Sigmoid colon (tissue), 7 donors: Measurements from ENCODE around the gene CARD19. TPM values are rescaled to one million over a fixed set of nuclear protein-coding genes. Genes with fewer than 3 reads are reported as not detected.

Experiments
- DNase-seq: peaks from one replicate; pipeline ENCODE4 v3.0.0-alpha.2; 2019
- H3K27ac ChIP-seq, 4 donors: fragments of 200-600 bp; sonication (generic); one replicate each; pipeline ENCODE4 v1.5.1; 2016 to 2019; ENCODE audit warnings: mild to moderate bottlenecking in 1 of 4
- H3K27me3 ChIP-seq, 3 donors: fragments of 200-600 bp; sonication (generic); one replicate each; pipeline ENCODE4 v1.5.1; 2019; ENCODE audit warnings: mild to moderate bottlenecking in 1 of 3
- H3K36me3 ChIP-seq, 4 donors: fragments of 200-600 bp; sonication (generic); one replicate each; pipeline ENCODE4 v1.5.1; 2016 to 2019
- H3K4me1 ChIP-seq, 4 donors: fragments of 200-600 bp; sonication (generic); one replicate each; pipeline ENCODE4 v1.5.1; 2017 to 2019
- H3K4me3 ChIP-seq, 4 donors: fragments of 200-600 bp; sonication (generic); one replicate each; pipeline ENCODE4 v1.5.1; 2017 to 2019; ENCODE audit warnings: mild to moderate bottlenecking in 2 of 4, moderate library complexity in 1 of 4
- H3K9me3 ChIP-seq, 4 donors: fragments of 200-600 bp in 3 of 4; sonication (generic) in 3 of 4; one replicate each; pipeline versions ENCODE4 v1.5.1 to v1.6.1; 2013 to 2019
- CTCF ChIP-seq, 4 experiments: fragments of 450-650 bp in 3 of 4; fragments of 200-600 bp in 1 of 4; IDR thresholded peaks; one replicate each; pipeline ENCODE4 v1.5.1; 2016 to 2019; ENCODE audit warnings: antibody characterized with exemption in 4 of 4, mild to moderate bottlenecking in 3 of 4, moderate library complexity in 2 of 4
- EP300 ChIP-seq, 4 donors: sonication (generic); formaldehyde crosslinking; IDR thresholded peaks; one replicate each; pipeline ENCODE4 v1.6.1; 2017; ENCODE audit warnings: antibody characterized with exemption in 4 of 4
- POLR2A ChIP-seq, 2 donors: fragments of 450-650 bp; IDR thresholded peaks; one replicate each; pipeline ENCODE4 v1.6.1; 2016; ENCODE audit warnings: antibody characterized with exemption in 2 of 2, mild to moderate bottlenecking in 2 of 2, moderate library complexity in 2 of 2
- POLR2AphosphoS5 ChIP-seq, 4 donors: sonication (generic); formaldehyde crosslinking; IDR thresholded peaks; one replicate each; pipeline ENCODE4 v1.6.1; 2017; ENCODE audit warnings: antibody characterized with exemption in 4 of 4
- WGBS, 2 donors: extraction: QIAGEN DNeasy Blood & Tissue Kit; methylation state at CpG; one replicate each; pipeline ENCODE4 v1.1.7; 2013; 5-methylcytosine and 5-hydroxymethylcytosine counted together
- intact Hi-C: fragments of 100-400 bp; cut with DNase I; formaldehyde crosslinking; loops from one replicate; pipeline ENCODE4 v1.15.1; 2023
- polyA plus RNA-seq, 3 donors: library from polyadenylated mRNA; stranded (reverse); fragments of 200-250 nt; gene quantifications; one replicate each; pipeline ENCODE4 v1.2.3, GENCODE V29; 2013
- total RNA-seq, 4 donors: library from RNA; depleted of rRNA; stranded (reverse); fragments of >200 nt; gene quantifications; one replicate each; pipeline ENCODE4 v1.1.0, GENCODE V29; 2016
- donor health status: healthy with polysubstance abuse.
- donor health status: Bipolar disorder and iron deficiency.
- donor health status: healthy.

The CARD19 gene
- total and polyA plus RNA-seq, 7 donors = 51.2 to 88.4 (median 82.3) TPM

DNA sequence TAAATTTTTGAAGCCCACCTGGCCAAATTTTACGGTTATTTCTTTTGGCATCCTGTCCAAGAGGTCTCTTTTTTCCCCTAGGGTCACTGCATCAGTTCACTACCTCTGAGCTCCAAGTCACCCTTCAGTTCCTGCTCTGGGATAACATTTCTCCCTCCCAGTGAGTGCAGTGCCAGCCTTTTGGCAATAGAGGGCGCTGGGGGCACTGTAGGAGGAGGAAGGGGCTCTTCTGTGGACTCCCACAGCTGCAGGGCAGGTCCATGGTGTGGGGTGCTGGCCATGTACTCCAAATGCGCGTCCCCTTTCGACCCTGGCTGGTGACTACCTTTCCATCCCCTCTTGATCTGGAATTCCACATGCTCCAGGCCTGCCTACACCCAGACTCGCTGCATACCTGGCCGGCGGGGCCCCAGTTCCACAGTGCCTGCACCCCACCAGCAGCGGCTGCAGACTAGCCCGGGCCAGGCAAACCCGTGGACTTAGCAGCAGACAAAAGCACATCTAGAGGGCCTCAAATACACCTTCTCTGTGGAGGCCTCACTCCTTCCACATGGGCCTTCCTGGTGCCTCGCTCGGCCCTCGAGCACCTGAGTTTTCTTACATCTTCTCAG is 58.4 kb downstream of the CARD19 start:
- Histone ChIP-seq H3K4me1 (no peaks in the 10 kb centered on the region), H3K4me3 (no peak overlapping the region), H3K36me3 (no peaks in the 10 kb centered on the region), H3K27me3 (no peaks in the 10 kb centered on the region), H3K27ac (no peak overlapping the region), H3K9me3 (no peaks in the 10 kb centered on the region)
- intact Hi-C loops = loop anchor here (5.0 kb wide), 1 partner anchor 42 kb away; no protein-coding TSS in a partner anchor
- WGBS, 2 donors = 81 to 82% methylated on average over 14 of the region's 14 CpGs
- TF ChIP-seq POLR2AphosphoS5 (IDR thresholded peaks at IDR 0.05) (no peak), EP300 (IDR thresholded peaks at IDR 0.05) (no peak), CTCF (IDR thresholded peaks at IDR 0.05) (peak in 2 of 4 experiments; percentile 26 to 55)
- DNase-seq = no peak

DNA sequence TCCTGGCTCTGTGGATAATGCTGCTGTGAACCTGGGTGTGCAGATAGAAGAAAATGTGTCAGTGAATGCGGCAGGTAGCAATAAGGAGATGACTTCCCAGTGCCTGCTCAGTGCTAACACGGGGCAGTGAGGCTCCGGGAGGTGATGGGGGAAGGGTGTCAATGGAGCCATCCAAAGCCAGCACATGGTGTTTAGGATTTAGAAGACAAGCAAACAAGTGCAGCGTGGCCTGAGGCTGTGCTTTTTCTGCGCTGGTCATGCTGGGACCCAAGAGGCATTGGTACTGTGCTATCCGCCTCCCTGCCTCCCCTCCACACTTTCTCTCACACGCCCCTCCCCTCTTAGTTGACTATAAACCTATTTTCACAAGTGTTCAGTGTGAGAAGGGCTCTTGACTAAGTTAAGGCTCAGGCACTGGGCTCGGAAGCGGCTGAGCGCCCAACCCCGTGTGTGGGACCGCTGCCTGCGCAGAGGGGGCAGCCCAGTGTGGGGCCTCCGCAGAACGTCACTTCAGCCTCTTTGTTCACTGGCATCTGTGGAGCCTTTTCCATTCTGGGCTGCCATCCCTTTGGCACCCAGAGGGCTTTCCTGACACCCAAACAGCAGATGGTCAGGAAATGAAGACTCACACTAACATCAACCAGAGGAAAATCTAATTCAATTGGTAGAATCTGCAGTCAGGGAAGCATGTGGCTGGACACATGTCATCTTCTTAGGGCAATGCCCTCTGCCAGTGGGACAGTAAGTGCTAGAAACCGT is 59.9 kb downstream of the CARD19 start:
- intact Hi-C loops = no loop called here
- Histone ChIP-seq H3K9me3 (no peaks in the 10 kb centered on the region), H3K27ac (no peak overlapping the region), H3K4me3 (no peak overlapping the region), H3K4me1 (peaks cover 0 to 12% (median 2%) of the 10 kb centered on the region in 4 donors), H3K36me3 (no peaks in the 10 kb centered on the region), H3K27me3 (no peaks in the 10 kb centered on the region)
- 91 to 92% methylated on average over 16 of the region's 16 CpGs for WGBS, 2 donors
- TF ChIP-seq POLR2AphosphoS5 (IDR thresholded peaks at IDR 0.05) (no peak), EP300 (IDR thresholded peaks at IDR 0.05) (no peak), CTCF (IDR thresholded peaks at IDR 0.05) (no peak), POLR2A (IDR thresholded peaks at IDR 0.05) (no peak)
- DNase-seq = no peak

- Histone ChIP-seq H3K9me3 (no peaks in the 10 kb centered on the region), H3K4me3 (no peak overlapping the region), H3K27ac (no peak overlapping the region), H3K27me3 (no peaks in the 10 kb centered on the region), H3K36me3 (no peaks in the 10 kb centered on the region), H3K4me1 (peaks cover 0 to 19% (median 6%) of the 10 kb centered on the region in 4 donors)
- no peak for DNase-seq
- intact Hi-C loops = no loop called here
- WGBS, 2 donors = 81 to 91% methylated on average over 11 of the region's 11 CpGs
- no peak for TF ChIP-seq CTCF (IDR thresholded peaks at IDR 0.05)
- TF ChIP-seq POLR2A (IDR thresholded peaks at IDR 0.05) = no peak
- no peak for TF ChIP-seq POLR2AphosphoS5 (IDR thresholded peaks at IDR 0.05)
- TF ChIP-seq EP300 (IDR thresholded peaks at IDR 0.05) = no peak
These were observed 60.5 kb downstream of the CARD19 start for GRCh38 chr9:93156475-93157008.

DNA sequence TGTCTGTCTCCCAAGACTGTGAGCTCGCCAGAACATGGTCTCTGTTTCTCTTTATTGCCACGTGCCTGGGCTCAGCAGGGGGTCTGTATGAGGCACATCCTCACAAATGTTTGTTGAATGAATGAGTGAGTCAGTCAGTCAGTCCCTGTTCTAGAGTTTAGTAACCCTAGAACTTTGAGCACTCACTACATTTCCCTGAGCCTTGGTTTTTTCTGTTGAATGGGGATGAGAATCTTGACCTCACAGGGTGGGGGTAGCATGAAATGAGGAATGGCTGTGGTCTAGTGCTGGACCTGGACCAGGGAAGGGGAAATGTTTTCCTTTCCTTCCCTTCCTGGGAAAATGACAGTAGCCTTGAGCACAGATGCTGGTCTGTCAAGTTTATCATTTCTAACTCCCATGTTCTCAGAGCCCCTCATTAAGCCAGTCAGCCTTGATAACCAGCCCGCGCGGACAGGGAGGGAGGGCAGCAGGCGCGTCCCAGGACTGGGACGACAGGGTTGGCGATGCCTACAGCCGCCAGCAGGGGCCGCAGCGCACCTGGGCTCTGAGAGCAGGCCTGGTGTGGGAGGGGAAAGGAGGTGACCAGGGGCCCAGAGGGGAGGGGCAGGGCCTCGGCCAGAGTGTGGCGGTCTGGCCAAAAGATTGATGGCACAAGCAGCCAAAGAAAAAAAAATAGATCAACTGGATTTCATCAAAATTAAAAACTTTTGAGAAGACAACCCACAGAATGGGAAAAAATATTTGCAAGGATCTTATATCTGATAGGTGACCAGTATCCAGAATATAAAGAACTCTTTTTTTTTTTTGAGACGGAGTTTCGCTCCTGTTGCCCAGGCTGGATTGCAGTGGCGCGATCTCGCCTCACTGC is 63.8 kb downstream of the CARD19 start:
- Histone ChIP-seq H3K9me3 (no peaks in the 10 kb centered on the region), H3K4me3 (no peak overlapping the region), H3K36me3 (no peaks in the 10 kb centered on the region), H3K27ac (no peak overlapping the region), H3K27me3 (no peaks in the 10 kb centered on the region), H3K4me1 (peaks cover 0 to 31% (median 10%) of the 10 kb centered on the region in 4 donors)
- intact Hi-C loops = loop anchor here (1.0 to 2.0 kb wide), 3 partner anchors 25 to 145 kb away; partner anchors contain the start of gene WNK2
- TF ChIP-seq CTCF (IDR thresholded peaks at IDR 0.05) (peak; percentile 92 to 98 (median 97)), POLR2A (IDR thresholded peaks at IDR 0.05) (no peak)
- WGBS, 2 donors = 10 to 22% methylated on average over 19 of the region's 19 CpGs
- peak; percentile 89 for DNase-seq
